Measurements from ENCODE around the gene MTMR8.

MTMR8 gene

DNA sequence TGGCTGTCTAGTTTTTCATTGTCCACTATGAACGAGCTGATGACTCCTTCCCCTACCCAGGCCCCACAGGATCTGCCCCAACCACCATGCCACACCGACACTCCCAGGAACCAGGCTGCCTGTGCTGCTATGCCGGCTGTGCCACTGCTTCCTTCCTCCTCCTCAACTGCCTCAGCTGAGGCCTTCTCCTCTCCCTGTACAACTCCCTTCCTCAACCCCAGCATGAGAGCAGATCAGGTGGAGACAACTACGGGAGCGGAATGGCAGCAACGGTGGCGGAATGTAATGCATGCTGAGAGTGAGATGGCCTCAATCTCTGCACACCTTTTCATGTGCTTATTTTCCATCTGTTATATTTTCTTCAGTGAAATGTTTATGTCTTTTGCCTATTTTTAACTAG lies 88.5 kb downstream of the MTMR8 start:
- DNase-seq, result no peak

DNA sequence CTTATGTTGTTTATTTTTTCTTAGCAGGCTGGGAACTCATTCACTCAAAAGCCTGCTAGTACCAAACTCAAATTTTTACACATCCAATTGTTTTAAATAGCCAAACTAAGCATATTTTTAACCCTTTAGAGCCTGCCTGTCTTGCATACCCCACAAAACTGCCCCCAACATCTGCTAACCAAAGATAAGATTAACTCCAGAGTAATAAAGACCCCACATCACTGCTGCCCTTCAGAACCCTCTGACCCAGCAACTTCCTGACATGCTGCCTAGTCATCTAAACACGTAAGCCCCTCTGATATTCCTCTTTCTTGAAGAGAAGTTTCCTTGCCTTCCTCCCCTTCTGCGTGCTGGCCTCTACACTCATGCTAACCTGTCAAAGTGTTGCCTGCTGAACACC lies 104.1 kb downstream of the MTMR8 start:
- no peak for DNase-seq

DNA sequence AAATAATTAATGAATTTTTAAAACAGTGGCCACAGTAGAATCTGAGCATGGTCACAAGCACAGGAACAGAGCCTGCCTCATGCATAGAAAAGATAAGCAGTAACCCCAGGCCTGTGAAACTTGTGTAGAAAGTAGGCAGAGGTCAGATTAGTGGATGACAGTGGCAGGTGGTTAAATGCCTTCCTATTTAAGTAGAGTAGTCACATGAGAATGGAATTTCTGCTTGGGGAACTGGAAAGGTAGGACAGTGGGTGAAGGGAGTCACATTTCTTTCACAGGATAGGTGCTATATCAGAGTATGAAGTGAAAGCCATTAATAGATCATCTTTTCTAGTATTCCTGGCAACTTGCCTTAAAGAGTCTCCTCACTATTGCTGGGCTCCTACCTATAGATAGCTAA lies 130.0 kb downstream of the MTMR8 start:
- DNase-seq, result no peak

GRCh38 chrX:64230123-64230970 lies 164.9 kb downstream of the MTMR8 start, which contains the start of gene ASB12:
TSS of gene ASB12 (minus strand) at chrX:64230607. CDS start at chrX:64225650, 4,957 bp downstream.
- DNase-seq, result no peak

- no peak for DNase-seq
These were observed 166.1 kb downstream of the MTMR8 start for GRCh38 chrX:64229154-64229553.
